IMR-90 (cell line): ENCODE results near the gene PCDH1. TPM values are rescaled to one million over a fixed set of nuclear protein-coding genes. Genes with fewer than 3 reads are reported as not detected.

Experiments used
- ATAC-seq: fragments of 200-7000 bp; cut with Tn5 transposase; 2 replicates; pipeline ENCODE4 v1.9.1; 2020; ENCODE audit warnings: low read depth, mild to moderate bottlenecking, moderate library complexity
- BruUV-seq: library from RNA; stranded (reverse); fragments of 400-500 nt; replicated peaks from 2 replicates; lab custom pipeline; 2021; lab: Mats Ljungman, UMichigan
- CTCF ChIA-PET: fragments of 300-600 bp; formaldehyde crosslinking; extraction: SDS; loops from one replicate; lab custom pipeline; 2021; ENCODE audit warnings: antibody characterized with exemption; lab: Yijun Ruan, JAX
- POLR2A ChIA-PET: fragments of 300-600 bp; sonication (Branson Sonifier 250); formaldehyde crosslinking; loops from one replicate; lab custom pipeline; 2022; ENCODE audit warnings: antibody characterized with exemption; ENCODE audit not compliant: unreplicated experiment; lab: Charles Lee
- DNase-seq: peaks from one replicate; pipeline ENCODE4 v3.0.0; 2013
- H2AFZ ChIP-seq: replicated peaks from 2 replicates; pipeline ENCODE3; 2013; ENCODE audit warnings: low read length, mild to moderate bottlenecking; ENCODE audit not compliant: poor library complexity
- H2AK5ac ChIP-seq: 2 replicates; pipeline ENCODE4 v1.6.1; 2013; ENCODE audit warnings: low read depth, low read length, inconsistent platforms
- H2AK9ac ChIP-seq: replicated peaks from 2 replicates; pipeline ENCODE3; 2013; ENCODE audit warnings: mild to moderate bottlenecking, low read depth, low read length, moderate library complexity; ENCODE audit not compliant: poor library complexity
- H2BK120ac ChIP-seq: 2 replicates; pipeline ENCODE4 v1.6.1; 2013; ENCODE audit warnings: low read depth, low read length, inconsistent platforms
- H2BK15ac ChIP-seq: 3 replicates; pipeline ENCODE4 v1.6.1; 2013; ENCODE audit warnings: low read depth, low read length, inconsistent platforms
- H2BK20ac ChIP-seq: 2 replicates; pipeline ENCODE4 v1.6.1; 2013; ENCODE audit warnings: low read depth, mild to moderate bottlenecking, inconsistent platforms, low read length, moderate library complexity
- H2BK5ac ChIP-seq: 2 replicates; pipeline ENCODE4 v1.6.1; 2013; ENCODE audit warnings: mild to moderate bottlenecking, low read depth, low read length, inconsistent platforms; ENCODE audit not compliant: poor library complexity, severe bottlenecking
- H3K14ac ChIP-seq: replicated peaks from 2 replicates; pipeline ENCODE4 v1.6.1; 2013; ENCODE audit warnings: low read depth, low read length, inconsistent platforms
- H3K18ac ChIP-seq: 2 replicates; pipeline ENCODE4 v1.6.1; 2013; ENCODE audit warnings: low read depth, low read length, control low read depth
- H3K23ac ChIP-seq: 2 replicates; pipeline ENCODE4 v1.6.1; 2013; ENCODE audit warnings: low read depth, low read length, inconsistent platforms
- H3K27ac ChIP-seq: 2 replicates; pipeline ENCODE4 v1.5.1; 2013; ENCODE audit warnings: mild to moderate bottlenecking, control low read depth, low read length; ENCODE audit not compliant: insufficient read depth
- H3K27me3 ChIP-seq: 2 replicates; pipeline ENCODE4 v1.6.1; 2013; ENCODE audit warnings: low read length; ENCODE audit not compliant: control insufficient read depth, insufficient read depth
- H3K36me3 ChIP-seq: 2 replicates; pipeline ENCODE4 v1.6.1; 2013; ENCODE audit warnings: low read length, mixed read lengths; ENCODE audit not compliant: control insufficient read depth, insufficient read depth
- H3K4ac ChIP-seq: 2 replicates; pipeline ENCODE4 v1.6.1; 2013; ENCODE audit warnings: low read depth, low read length, inconsistent platforms
- H3K4me1 ChIP-seq: 2 replicates; pipeline ENCODE4 v1.6.1; 2013; ENCODE audit warnings: low read length, mixed read lengths; ENCODE audit not compliant: control insufficient read depth, insufficient read depth
- H3K4me2 ChIP-seq: 2 replicates; pipeline ENCODE4 v1.6.1; 2013; ENCODE audit warnings: low read depth, mild to moderate bottlenecking, control low read depth, low read length, moderate library complexity
- H3K4me3 ChIP-seq: 2 replicates; pipeline ENCODE4 v1.5.1; 2013; ENCODE audit warnings: low read depth, mild to moderate bottlenecking, control low read depth, low read length, moderate library complexity; ENCODE audit not compliant: insufficient read depth
- H3K56ac ChIP-seq: 2 replicates; pipeline ENCODE4 v1.6.1; 2013; ENCODE audit warnings: low read length, inconsistent platforms; ENCODE audit not compliant: insufficient read depth; ENCODE audit errors: extremely low read depth
- H3K79me1 ChIP-seq, 2 experiments: 2 replicates each; pipeline ENCODE4 v1.6.1; 2013; ENCODE audit warnings: low read length in 2 of 2, inconsistent platforms in 1 of 2, low read depth in 1 of 2
- H3K9ac ChIP-seq: 2 replicates; pipeline ENCODE4 v1.6.1; 2013; ENCODE audit warnings: low read depth, low read length, control low read depth
- H3K9me1 ChIP-seq: 2 replicates; pipeline ENCODE4 v1.6.1; 2013; ENCODE audit warnings: low read length, inconsistent platforms; ENCODE audit not compliant: insufficient read depth
- H3K9me3 ChIP-seq: 2 replicates; pipeline ENCODE4 v1.6.1; 2013; ENCODE audit warnings: low read length; ENCODE audit not compliant: control insufficient read depth, insufficient read depth
- H4K20me1 ChIP-seq: 2 replicates; pipeline ENCODE4 v1.6.1; 2013; ENCODE audit warnings: low read length, inconsistent platforms; ENCODE audit not compliant: insufficient read depth
- H4K5ac ChIP-seq: 2 replicates; pipeline ENCODE4 v1.6.1; 2013; ENCODE audit warnings: mild to moderate bottlenecking, low read depth, low read length, control low read depth
- H4K8ac ChIP-seq, 2 experiments: 2 replicates each; pipeline ENCODE4 v1.6.1; 2013; ENCODE audit warnings: low read depth in 2 of 2, low read length in 2 of 2, control low read depth in 1 of 2, inconsistent platforms in 1 of 2
- H4K91ac ChIP-seq: 2 replicates; pipeline ENCODE4 v1.6.1; 2013; ENCODE audit warnings: low read depth, low read length, inconsistent platforms; ENCODE audit not compliant: insufficient read depth
- BHLHE40 ChIP-seq: fragments of 150-350 bp; IDR thresholded peaks from 2 replicates; pipeline ENCODE4 v1.6.1; 2016; ENCODE audit warnings: mild to moderate bottlenecking, low read depth, low read length
- CEBPB ChIP-seq: IDR thresholded peaks from 2 replicates; pipeline ENCODE4 v1.6.1; 2012; ENCODE audit warnings: low read depth, low read length, improper control_type of control experiment
- CHD1 ChIP-seq: IDR thresholded peaks from 2 replicates; pipeline ENCODE4 v1.6.1; 2012; ENCODE audit warnings: low read depth, low read length, improper control_type of control experiment
- MAFK ChIP-seq: IDR thresholded peaks from 2 replicates; pipeline ENCODE4 v1.6.1; 2012; ENCODE audit warnings: low read depth, low read length, improper control_type of control experiment
- MAZ ChIP-seq: IDR thresholded peaks from 2 replicates; pipeline ENCODE4 v1.6.1; 2012; ENCODE audit warnings: low read depth, mild to moderate bottlenecking, low read length, improper control_type of control experiment, moderate library complexity, borderline replicate concordance
- MXI1 ChIP-seq: IDR thresholded peaks from 2 replicates; pipeline ENCODE4 v1.6.1; 2012; ENCODE audit warnings: low read depth, mild to moderate bottlenecking, low read length, moderate library complexity, borderline replicate concordance
- NFE2L2 ChIP-seq: fragments of 150-350 bp; IDR thresholded peaks from 2 replicates; pipeline ENCODE4 v1.6.1; 2016; ENCODE audit warnings: low read depth, mild to moderate bottlenecking, low read length
- POLR2A ChIP-seq: IDR thresholded peaks from 2 replicates; pipeline ENCODE4 v1.6.1; 2012; ENCODE audit warnings: mild to moderate bottlenecking, low read depth, low read length
- RAD21 ChIP-seq: IDR thresholded peaks from 2 replicates; pipeline ENCODE4 v1.6.1; 2012; ENCODE audit warnings: low read length, improper control_type of control experiment
- RCOR1 ChIP-seq: IDR thresholded peaks from 2 replicates; pipeline ENCODE4 v1.6.1; 2012; ENCODE audit warnings: mild to moderate bottlenecking, low read length, improper control_type of control experiment; ENCODE audit not compliant: insufficient replicate concordance
- RFX5 ChIP-seq: IDR thresholded peaks from 2 replicates; pipeline ENCODE4 v1.8.0; 2012; ENCODE audit warnings: low read depth, mild to moderate bottlenecking, low read length, moderate library complexity
- USF2 ChIP-seq: fragments of 150-350 bp; IDR thresholded peaks from 2 replicates; pipeline ENCODE4 v1.6.1; 2017; ENCODE audit warnings: mild to moderate bottlenecking, antibody characterized with exemption, low read length, low read depth
- WGBS, 2 experiments: methylation state at CpG; one replicate each; pipeline versions ENCODE4 v1.1.5 to v1.1.7; 2013; ENCODE audit warnings: missing lambda C conversion rate in 2 of 2; ENCODE audit not compliant: insufficient read length in 1 of 2; ENCODE audit errors: extremely low coverage in 2 of 2; 5-methylcytosine and 5-hydroxymethylcytosine counted together
- dilution Hi-C: fragments of 300-500 bp; cut with HindIII; formaldehyde crosslinking; loops from one replicate; pipeline ENCODE4 v1.14.3; 2018; ENCODE audit warnings: low sequenced_read_pairs; ENCODE audit not compliant: unreplicated experiment
- in situ Hi-C: fragments of 300-500 bp; cut with MboI; formaldehyde crosslinking; loops from 3 replicates; pipeline ENCODE4 v1.14.3; 2019; ENCODE audit warnings: low sequenced_read_pairs, inconsistent platforms, mixed read lengths
- intact Hi-C: fragments of 100-400 bp; cut with micrococcal nuclease; formaldehyde crosslinking; loops from 2 replicates; pipeline ENCODE4 v1.10.0; 2022
- polyA plus RNA-seq, 3 experiments: library from polyadenylated mRNA; depleted of rRNA; stranded (reverse); fragments of >200 nt; gene quantifications; 2 replicates each; pipeline ENCODE4 v1.2.3, GENCODE V29; 2012; ENCODE audit warnings: low replicate concordance in 1 of 3
- total RNA-seq: library from RNA; depleted of rRNA; stranded (reverse); fragments of >200 nt; gene quantifications from 2 replicates; pipeline ENCODE4 v1.2.3, GENCODE V29; 2012
- TF ChIP-seq, protein P1 (sequence below): fragments of 150-350 bp; IDR thresholded peaks from 2 replicates; pipeline ENCODE4 v1.6.1; 2016; ENCODE audit warnings: low read depth, mild to moderate bottlenecking, low read length, moderate library complexity, borderline replicate concordance

The PCDH1 gene
- total and polyA plus RNA-seq, 2 of the 4 experiments (the other 2 are of a cell fraction): 0.74 to 0.90 TPM

DNA sequence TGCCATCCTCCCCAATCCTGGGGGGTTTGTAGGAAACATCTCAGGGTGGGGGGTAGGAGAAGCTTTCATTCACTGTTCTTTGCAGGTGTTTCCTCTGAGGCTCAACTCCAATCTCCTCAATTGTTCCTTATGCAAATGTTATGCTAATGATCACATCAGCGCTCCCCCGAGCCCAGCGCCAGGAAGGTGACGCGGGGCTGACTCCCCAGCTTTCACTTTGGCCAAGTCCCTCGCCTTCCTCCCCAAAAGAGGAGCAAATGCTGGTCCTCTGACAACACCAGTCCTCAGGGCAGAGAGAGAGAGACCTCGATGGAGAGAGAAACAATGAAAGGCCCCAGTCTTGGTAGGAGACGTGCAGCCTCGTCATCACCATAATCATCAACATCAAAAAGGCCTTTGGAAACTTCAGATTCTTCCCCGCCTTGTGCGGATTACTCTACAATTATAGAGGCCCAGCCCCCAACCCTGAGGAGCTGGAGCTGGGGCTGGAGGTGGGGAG lies 39.1 kb downstream of the PCDH1 start:
- Histone ChIP-seq H4K91ac (no peak overlapping the region), H4K20me1 (no peaks in the 10 kb centered on the region), H3K4me1 (peaks cover 26% of the 10 kb centered on the region), H4K5ac (no peak overlapping the region), H2AK9ac (no peak overlapping the region), H2BK5ac (no peak overlapping the region), H3K4me3 (no peak overlapping the region), H3K18ac (no peak overlapping the region), H2BK20ac (no peak overlapping the region), H3K9me1 (peaks cover 31% of the 10 kb centered on the region), H3K4ac (peak overlapping the region; percentile 12; the same call in 1 of the 2 replicates), H3K9me3 (no peaks in the 10 kb centered on the region), H3K27me3 (peaks cover 3% of the 10 kb centered on the region; the same call in 1 of the 2 replicates), H3K27ac (no peak overlapping the region), H3K14ac (no peak overlapping the region; the same call in 1 of the 2 replicates), H3K23ac (no peak overlapping the region), H3K36me3 (no peaks in the 10 kb centered on the region), H3K79me1 (no peaks in the 10 kb centered on the region), H3K4me2 (no peak overlapping the region), H2AK5ac (no peak overlapping the region), H3K9ac (no peak overlapping the region), H2BK120ac (no peak overlapping the region), H4K8ac (no peak overlapping the region), H3K56ac (no peak overlapping the region), H2BK15ac (no peak overlapping the region; the same call in 2 of the 3 replicates), H2AFZ (peak overlapping the region; percentile 65)
- TF ChIP-seq MAZ: no peak
- no peak for TF ChIP-seq CHD1
- TF ChIP-seq, protein P1, sequence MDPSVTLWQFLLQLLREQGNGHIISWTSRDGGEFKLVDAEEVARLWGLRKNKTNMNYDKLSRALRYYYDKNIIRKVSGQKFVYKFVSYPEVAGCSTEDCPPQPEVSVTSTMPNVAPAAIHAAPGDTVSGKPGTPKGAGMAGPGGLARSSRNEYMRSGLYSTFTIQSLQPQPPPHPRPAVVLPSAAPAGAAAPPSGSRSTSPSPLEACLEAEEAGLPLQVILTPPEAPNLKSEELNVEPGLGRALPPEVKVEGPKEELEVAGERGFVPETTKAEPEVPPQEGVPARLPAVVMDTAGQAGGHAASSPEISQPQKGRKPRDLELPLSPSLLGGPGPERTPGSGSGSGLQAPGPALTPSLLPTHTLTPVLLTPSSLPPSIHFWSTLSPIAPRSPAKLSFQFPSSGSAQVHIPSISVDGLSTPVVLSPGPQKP: no peak
- TF ChIP-seq CEBPB: no peak
- no peak for TF ChIP-seq RFX5
- TF ChIP-seq BHLHE40: no peak
- no peak for TF ChIP-seq NFE2L2
- no peak for TF ChIP-seq RCOR1
- TF ChIP-seq USF2: no peak
- no peak for TF ChIP-seq RAD21
- TF ChIP-seq MAFK: no peak
- TF ChIP-seq MXI1: no peak
- TF ChIP-seq POLR2A: no peak
- intact Hi-C loops: no loop called here
- ChIA-PET CTCF (no interaction called here), POLR2A (no interaction called here)
- dilution Hi-C loops: no loop called here
- in situ Hi-C loops: no loop called here
- BruUV-seq: no TSS peak
- ATAC-seq (no peak), DNase-seq (no peak)
- WGBS, 2 experiments: no CpG with 5 or more reads among the region's 11 CpGs
